CD4-positive, alpha-beta T cell (primary cell): ENCODE measurements around the gene SORCS2. TPM values are rescaled to one million over a fixed set of nuclear protein-coding genes. Genes with fewer than 3 reads are reported as not detected.

ENCODE experiments used
- ATAC-seq: fragments of 200-7000 bp; cut with Tn5 transposase; one replicate; pipeline ENCODE4 v1.10.0; 2022; ENCODE audit warnings: mild to moderate bottlenecking; ENCODE audit not compliant: poor library complexity
- CTCF ChIA-PET: fragments of 350-600 bp; sonication (Branson Sonifier 250); formaldehyde crosslinking; loops from one replicate; lab custom pipeline; 2021; ENCODE audit warnings: antibody characterized with exemption, inconsistent platforms; lab: Charles Lee
- POLR2A ChIA-PET: fragments of 350-600 bp; sonication (Branson Sonifier 250); formaldehyde crosslinking; loops from one replicate; lab custom pipeline; 2021; ENCODE audit warnings: antibody characterized with exemption, inconsistent platforms; lab: Charles Lee
- DNase-seq, 14 experiments: peaks; one replicate each; pipeline ENCODE4 v3.0.0-alpha.2; 2013 to 2020; ENCODE audit warnings: mixed read lengths in 2 of 14
- H3K27ac ChIP-seq, 2 donors: one replicate each; pipeline versions ENCODE4 v1.5.1 to v1.7.0; 2013; ENCODE audit warnings: low read length in 2 of 2, low read depth in 1 of 2, mild to moderate bottlenecking in 1 of 2
- H3K27me3 ChIP-seq, 2 experiments: 1 replicate in 1 of 2; 2 replicates in 1 of 2; pipeline versions ENCODE4 v1.6.1 to v1.7.0; 2013; ENCODE audit warnings: low read length in 2 of 2, control low read depth in 1 of 2, mild to moderate bottlenecking in 1 of 2, moderate library complexity in 1 of 2; ENCODE audit not compliant: insufficient read depth in 2 of 2, control insufficient read depth in 1 of 2
- H3K36me3 ChIP-seq: one replicate; pipeline ENCODE4 v1.6.1; 2013; ENCODE audit warnings: low read length, control low read depth; ENCODE audit not compliant: insufficient read depth
- H3K4me1 ChIP-seq: one replicate; pipeline ENCODE4 v1.6.1; 2013; ENCODE audit warnings: low read length, control low read depth; ENCODE audit not compliant: insufficient read depth
- H3K4me3 ChIP-seq: one replicate; pipeline ENCODE4 v1.5.1; 2013; ENCODE audit warnings: mild to moderate bottlenecking, low read length, moderate library complexity
- H3K9me3 ChIP-seq, 2 experiments: 1 replicate in 1 of 2; 2 replicates in 1 of 2; pipeline versions ENCODE4 v1.6.1 to v1.7.0; 2013; ENCODE audit warnings: low read length in 2 of 2, mild to moderate bottlenecking in 2 of 2, control low read depth in 1 of 2, moderate library complexity in 1 of 2; ENCODE audit not compliant: control insufficient read depth in 1 of 2, insufficient read depth in 1 of 2
- H3K27ac Mint-ChIP-seq: one replicate; pipeline ENCODE4 v1.8.0; 2020; ENCODE audit warnings: mixed read lengths
- H3K27me3 Mint-ChIP-seq: one replicate; pipeline ENCODE4 v1.8.0; 2021; ENCODE audit warnings: mixed read lengths
- H3K36me3 Mint-ChIP-seq: one replicate; pipeline ENCODE4 v1.8.0; 2021; ENCODE audit warnings: low read depth, mixed read lengths
- H3K4me1 Mint-ChIP-seq: one replicate; pipeline ENCODE4 v1.8.0; 2021; ENCODE audit warnings: low read depth, mixed read lengths
- H3K4me3 Mint-ChIP-seq: one replicate; pipeline ENCODE4 v1.8.0; 2020; ENCODE audit warnings: mild to moderate bottlenecking, mixed read lengths
- H3K9me3 Mint-ChIP-seq: one replicate; pipeline ENCODE4 v1.8.0; 2020; ENCODE audit warnings: mixed read lengths
- intact Hi-C, 2 experiments: fragments of 100-400 bp; cut with DNase I in 1 of 2; cut with micrococcal nuclease in 1 of 2; formaldehyde crosslinking; loops; one replicate each; pipeline versions ENCODE4 v1.15.1 to v1.9.0; 2023 to 2025; cut with DNase I, micrococcal nuclease
- total RNA-seq, 174 experiments: library from RNA in 2 of 174; stranded (reverse) in 2 of 174; gene quantifications; one replicate each; pipeline ENCODE4 v1.2.3 and lab custom pipeline; 2021 to 2026
- TF ChIP-seq, protein P1 (sequence below): fragments of 200-600 bp; IDR thresholded peaks from one replicate; pipeline ENCODE4 v1.8.0; 2022; ENCODE audit warnings: antibody characterized with exemption, mild to moderate bottlenecking

The SORCS2 gene
- total RNA-seq, 2 experiments from 2014 or later = not detected

DNA sequence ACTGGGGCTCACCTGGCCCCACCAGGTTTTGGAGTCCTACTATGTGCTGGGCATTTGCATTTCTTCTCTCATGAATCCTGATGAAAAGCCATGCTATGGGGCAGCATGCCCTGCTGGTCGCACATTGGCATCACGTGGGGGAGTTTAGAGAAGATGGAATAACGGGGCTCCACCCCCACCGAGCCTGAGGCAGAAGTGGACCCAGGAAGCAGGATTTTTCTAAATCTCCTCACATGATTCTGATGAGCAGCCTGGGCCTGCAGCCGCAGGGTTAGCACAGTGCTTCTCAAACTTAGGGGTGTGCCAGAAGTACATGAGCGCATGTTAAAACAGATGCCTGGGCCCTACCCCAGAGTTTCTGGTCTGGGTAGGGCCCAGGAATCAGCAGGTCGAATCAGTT is 4.6 kb upstream of the SORCS2 start:
- Mint-ChIP-seq H3K9me3 (peaks cover 4% of the 10 kb centered on the region), H3K36me3 (no peaks in the 10 kb centered on the region), H3K27me3 (peaks cover 49% of the 10 kb centered on the region), H3K4me1 (no peaks in the 10 kb centered on the region), H3K4me3 (no peak overlapping the region), H3K27ac (no peak overlapping the region)
- no peaks in the 10 kb centered on the region for H3K36me3 ChIP-seq
- H3K4me1 ChIP-seq = no peaks in the 10 kb centered on the region
- peaks cover 8 to 25% of the 10 kb centered on the region in 2 experiments for H3K27me3 ChIP-seq
- DNase-seq (no peak), ATAC-seq (no peak)
- CTCF ChIA-PET = no interaction called here
- intact Hi-C loops = no loop called here
- TF ChIP-seq, protein P1, sequence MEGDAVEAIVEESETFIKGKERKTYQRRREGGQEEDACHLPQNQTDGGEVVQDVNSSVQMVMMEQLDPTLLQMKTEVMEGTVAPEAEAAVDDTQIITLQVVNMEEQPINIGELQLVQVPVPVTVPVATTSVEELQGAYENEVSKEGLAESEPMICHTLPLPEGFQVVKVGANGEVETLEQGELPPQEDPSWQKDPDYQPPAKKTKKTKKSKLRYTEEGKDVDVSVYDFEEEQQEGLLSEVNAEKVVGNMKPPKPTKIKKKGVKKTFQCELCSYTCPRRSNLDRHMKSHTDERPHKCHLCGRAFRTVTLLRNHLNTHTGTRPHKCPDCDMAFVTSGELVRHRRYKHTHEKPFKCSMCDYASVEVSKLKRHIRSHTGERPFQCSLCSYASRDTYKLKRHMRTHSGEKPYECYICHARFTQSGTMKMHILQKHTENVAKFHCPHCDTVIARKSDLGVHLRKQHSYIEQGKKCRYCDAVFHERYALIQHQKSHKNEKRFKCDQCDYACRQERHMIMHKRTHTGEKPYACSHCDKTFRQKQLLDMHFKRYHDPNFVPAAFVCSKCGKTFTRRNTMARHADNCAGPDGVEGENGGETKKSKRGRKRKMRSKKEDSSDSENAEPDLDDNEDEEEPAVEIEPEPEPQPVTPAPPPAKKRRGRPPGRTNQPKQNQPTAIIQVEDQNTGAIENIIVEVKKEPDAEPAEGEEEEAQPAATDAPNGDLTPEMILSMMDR = no peak
- no peak overlapping the region for H3K27ac ChIP-seq
- POLR2A ChIA-PET = no interaction called here
- no peak overlapping the region for H3K4me3 ChIP-seq
- H3K9me3 ChIP-seq = peaks cover 0 to 4% of the 10 kb centered on the region in 2 experiments

DNA sequence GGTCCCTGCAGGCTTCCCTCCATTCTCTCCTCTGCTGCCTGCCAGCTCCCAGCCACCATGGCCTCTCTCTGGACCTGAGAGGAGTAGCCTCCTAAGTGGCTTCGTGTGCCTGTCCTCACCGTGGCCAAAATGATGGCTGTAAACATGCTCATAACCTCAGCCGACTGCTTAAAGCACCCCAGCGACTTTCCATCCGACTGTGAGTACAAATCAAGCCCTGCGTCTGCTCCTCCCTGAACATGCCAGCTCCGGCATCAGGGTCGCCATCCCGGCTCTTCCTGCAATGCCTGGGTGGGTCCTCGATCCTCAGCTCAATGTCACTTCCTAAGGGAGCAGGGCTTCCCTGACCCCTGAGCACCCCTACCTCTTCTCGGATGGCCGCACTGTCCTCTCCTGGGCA is 3.3 kb upstream of the SORCS2 start:
- H3K4me3 ChIP-seq = no peak overlapping the region
- peak in 1 of 14 experiments; percentile 19 for DNase-seq
- no peak for ATAC-seq
- H3K36me3 Mint-ChIP-seq = no peaks in the 10 kb centered on the region
- no peaks in the 10 kb centered on the region for H3K9me3 Mint-ChIP-seq
- TF ChIP-seq, protein P1 = no peak
- no peak overlapping the region for H3K4me3 Mint-ChIP-seq
- no peaks in the 10 kb centered on the region for H3K4me1 Mint-ChIP-seq
- POLR2A ChIA-PET = no interaction called here
- intact Hi-C loops = no loop called here
- H3K36me3 ChIP-seq = no peaks in the 10 kb centered on the region
- H3K27me3 Mint-ChIP-seq = peaks cover 45% of the 10 kb centered on the region
- H3K27ac Mint-ChIP-seq = no peak overlapping the region
- peaks cover 0 to 4% of the 10 kb centered on the region in 2 experiments for H3K9me3 ChIP-seq
- no peak overlapping the region for H3K27ac ChIP-seq
- peaks cover 20 to 34% of the 10 kb centered on the region in 2 experiments for H3K27me3 ChIP-seq
- peaks cover 8% of the 10 kb centered on the region for H3K4me1 ChIP-seq
- CTCF ChIA-PET = no interaction called here

DNA sequence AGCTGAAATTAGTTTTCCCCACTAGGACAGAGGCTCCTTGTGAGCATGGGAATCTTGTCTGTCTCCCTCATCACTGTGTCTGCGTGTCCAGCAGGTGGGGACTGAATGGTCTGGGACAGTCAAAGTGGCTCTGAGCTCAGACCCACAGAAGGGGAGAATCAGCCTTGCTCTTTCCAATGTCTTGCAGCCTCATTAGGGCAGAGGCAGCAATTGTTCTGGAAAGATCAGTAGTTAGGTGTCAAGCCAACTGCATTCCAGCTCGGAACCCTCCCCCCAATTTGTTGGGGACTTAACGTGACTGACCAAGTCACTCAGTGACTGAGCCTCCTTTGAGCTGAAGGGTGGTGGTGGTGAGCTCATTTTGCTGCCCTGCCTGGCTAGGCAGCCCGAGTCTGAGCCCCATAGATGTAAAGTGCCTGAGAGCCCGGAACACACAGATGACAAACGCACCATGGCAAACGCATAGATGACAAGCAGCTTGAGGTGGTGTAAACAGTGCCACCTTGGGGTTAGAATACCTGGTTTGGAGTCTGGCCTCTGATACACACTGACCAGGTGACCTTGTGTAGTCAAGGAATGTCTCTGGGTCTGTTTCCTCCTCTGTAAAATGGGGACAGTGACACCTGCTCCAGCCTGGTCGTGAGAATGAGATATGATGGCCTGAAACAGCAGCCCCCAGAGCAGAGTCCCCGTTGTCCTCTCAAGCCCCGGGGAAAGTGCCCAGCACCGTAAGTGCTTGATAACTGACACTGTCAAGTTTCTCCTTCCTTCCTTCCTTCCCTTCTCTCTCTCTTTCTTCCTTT is 2.7 kb upstream of the SORCS2 start:
- ATAC-seq (no peak), DNase-seq (no peak)
- H3K27me3 Mint-ChIP-seq = peaks cover 51% of the 10 kb centered on the region
- H3K27ac ChIP-seq = no peak overlapping the region
- H3K9me3 ChIP-seq = peaks cover 0 to 4% of the 10 kb centered on the region in 2 experiments
- intact Hi-C loops = loop anchor here (5.0 to 10.0 kb wide), 4 partner anchors 533 to 795 kb away; no protein-coding TSS in a partner anchor
- peaks cover 26 to 40% of the 10 kb centered on the region in 2 experiments for H3K27me3 ChIP-seq
- TF ChIP-seq, protein P1 = no peak
- no peaks in the 10 kb centered on the region for H3K36me3 Mint-ChIP-seq
- no peaks in the 10 kb centered on the region for H3K4me1 Mint-ChIP-seq
- H3K27ac Mint-ChIP-seq = no peak overlapping the region
- H3K4me3 ChIP-seq = no peak overlapping the region
- no peaks in the 10 kb centered on the region for H3K36me3 ChIP-seq
- peaks cover 8% of the 10 kb centered on the region for H3K4me1 ChIP-seq
- ChIA-PET POLR2A (no interaction called here), CTCF (no interaction called here)
- no peaks in the 10 kb centered on the region for H3K9me3 Mint-ChIP-seq
- H3K4me3 Mint-ChIP-seq = no peak overlapping the region
